HepG2 (cell line): ENCODE measurements around the gene EPB41. TPM values are rescaled to one million over a fixed set of nuclear protein-coding genes. Genes with fewer than 3 reads are reported as not detected.
A peak's percentile ranks its signal among the peaks of the same experiment; 100 is the strongest.

Experiments used
- ARNTL ChIP-seq: sonication (generic); formaldehyde crosslinking; IDR thresholded peaks from 2 replicates; pipeline ENCODE4 v1.4.0; 2020; ENCODE audit warnings: mild to moderate bottlenecking, missing genetic modification reagents
- CHD2 ChIP-seq: IDR thresholded peaks from 2 replicates; pipeline ENCODE4 v1.6.1; 2011; ENCODE audit warnings: low read depth, low read length, improper control_type of control experiment
- CSRNP1 ChIP-seq: sonication (generic); formaldehyde crosslinking; IDR thresholded peaks from 2 replicates; pipeline ENCODE4 v1.8.1; 2023; ENCODE audit warnings: mild to moderate bottlenecking, missing genetic modification reagents
- HDAC1 ChIP-seq: sonication (generic); formaldehyde crosslinking; IDR thresholded peaks from 2 replicates; pipeline ENCODE4 v1.5.1; 2020; ENCODE audit warnings: mild to moderate bottlenecking, missing genetic modification reagents
- HNF4A ChIP-seq: sonication (generic); formaldehyde crosslinking; IDR thresholded peaks from 2 replicates; pipeline ENCODE4 v1.4.0; 2020; ENCODE audit warnings: missing genetic modification reagents
- MZF1 ChIP-seq: sonication (generic); formaldehyde crosslinking; IDR thresholded peaks from 2 replicates; pipeline ENCODE4 v1.8.1; 2023; ENCODE audit warnings: mild to moderate bottlenecking, missing genetic modification reagents, borderline replicate concordance
- NRL ChIP-seq: sonication (generic); formaldehyde crosslinking; IDR thresholded peaks from 2 replicates; pipeline ENCODE4 v1.5.0; 2020; ENCODE audit warnings: missing genetic modification reagents, mild to moderate bottlenecking, moderate library complexity, borderline replicate concordance
- REL ChIP-seq: sonication (generic); formaldehyde crosslinking; conservative IDR thresholded peaks from 2 replicates; pipeline ENCODE4 v1.8.0; 2022; ENCODE audit warnings: mild to moderate bottlenecking, missing genetic modification reagents, moderate library complexity
- SAFB2 ChIP-seq: sonication (generic); formaldehyde crosslinking; IDR thresholded peaks from 2 replicates; pipeline ENCODE4 v1.5.1; 2020; ENCODE audit warnings: missing genetic modification reagents, low read depth, mild to moderate bottlenecking, borderline replicate concordance
- SIN3A ChIP-seq: IDR thresholded peaks from 2 replicates; pipeline ENCODE4 v1.6.1; 2011; ENCODE audit warnings: low read depth, mild to moderate bottlenecking, control low read depth, low read length, borderline replicate concordance
- YEATS4 ChIP-seq: sonication (generic); formaldehyde crosslinking; IDR thresholded peaks from 2 replicates; pipeline ENCODE4 v1.4.0; 2020; ENCODE audit warnings: missing genetic modification reagents, borderline replicate concordance
- ZBTB44 ChIP-seq: sonication (generic); formaldehyde crosslinking; IDR thresholded peaks from 2 replicates; pipeline ENCODE4 v1.4.0; 2020; ENCODE audit warnings: missing genetic modification reagents
- ZFX ChIP-seq: sonication (generic); formaldehyde crosslinking; IDR thresholded peaks from 2 replicates; pipeline ENCODE4 v1.4.0; 2020; ENCODE audit warnings: mild to moderate bottlenecking, low read depth, missing genetic modification reagents, moderate library complexity
- ZNF180 ChIP-seq: sonication (generic); formaldehyde crosslinking; IDR thresholded peaks from 2 replicates; pipeline ENCODE4 v1.4.0; 2020; ENCODE audit warnings: low read depth, missing genetic modification reagents, borderline replicate concordance
- ZNF276 ChIP-seq: sonication (generic); formaldehyde crosslinking; IDR thresholded peaks from 2 replicates; pipeline ENCODE4 v1.4.0; 2020; ENCODE audit warnings: mild to moderate bottlenecking, low read depth, missing genetic modification reagents
- ZNF451 ChIP-seq: sonication (generic); formaldehyde crosslinking; IDR thresholded peaks from 2 replicates; pipeline ENCODE4 v1.5.0; 2020; ENCODE audit warnings: mild to moderate bottlenecking, missing genetic modification reagents
- ZNF468 ChIP-seq: sonication (generic); formaldehyde crosslinking; IDR thresholded peaks from 2 replicates; pipeline ENCODE4 v1.8.0; 2022; ENCODE audit warnings: mild to moderate bottlenecking, moderate library complexity, missing genetic modification reagents
- ZNF563 ChIP-seq: sonication (generic); formaldehyde crosslinking; IDR thresholded peaks from 2 replicates; pipeline ENCODE4 v1.8.0; 2022; ENCODE audit warnings: mild to moderate bottlenecking, moderate library complexity, missing genetic modification reagents
- ZNF567 ChIP-seq: sonication (generic); formaldehyde crosslinking; IDR thresholded peaks from 2 replicates; pipeline ENCODE4 v1.8.1; 2023; ENCODE audit warnings: mild to moderate bottlenecking, missing genetic modification reagents, borderline replicate concordance
- polyA plus RNA-seq, 8 experiments: library from polyadenylated mRNA; depleted of rRNA in 3 of 8; stranded (reverse) in 7 of 8; unstranded in 1 of 8; fragments of >200 nt; fragmentation: Illumina TruSeq in 4 of 8; extraction: Trizol in 4 of 8; gene quantifications; 2 replicates each; pipeline versions ENCODE4 v1.2.1 to v1.2.3, GENCODE V29; 2011 to 2016; ENCODE audit warnings: low read depth in 4 of 8, missing spikeins in 1 of 8, mixed read lengths in 1 of 8; ENCODE audit not compliant: insufficient read depth in 1 of 8
- total RNA-seq, 5 experiments: library from RNA; depleted of rRNA; stranded (reverse); fragments of >200 nt; fragmentation: Illumina TruSeq; extraction: Trizol; gene quantifications; 2 replicates each; pipeline ENCODE4 v1.2.3, GENCODE V29; 2016; ENCODE audit warnings: low read depth in 1 of 5
- TF ChIP-seq, protein P1 (sequence below): sonication (generic); formaldehyde crosslinking; IDR thresholded peaks from 2 replicates; pipeline ENCODE4 v1.4.0; 2020; ENCODE audit warnings: missing genetic modification reagents
- TF ChIP-seq, protein P2 (sequence below): sonication (generic); formaldehyde crosslinking; IDR thresholded peaks from 2 replicates; pipeline ENCODE4 v1.4.0; 2020; ENCODE audit warnings: missing genetic modification reagents

Gene EPB41
- total and polyA plus RNA-seq, 2 of the 13 experiments (the other 11 are each of a cell fraction or from before 2014, with no cell fraction given) = 34.5 to 46.7 TPM

DNA sequence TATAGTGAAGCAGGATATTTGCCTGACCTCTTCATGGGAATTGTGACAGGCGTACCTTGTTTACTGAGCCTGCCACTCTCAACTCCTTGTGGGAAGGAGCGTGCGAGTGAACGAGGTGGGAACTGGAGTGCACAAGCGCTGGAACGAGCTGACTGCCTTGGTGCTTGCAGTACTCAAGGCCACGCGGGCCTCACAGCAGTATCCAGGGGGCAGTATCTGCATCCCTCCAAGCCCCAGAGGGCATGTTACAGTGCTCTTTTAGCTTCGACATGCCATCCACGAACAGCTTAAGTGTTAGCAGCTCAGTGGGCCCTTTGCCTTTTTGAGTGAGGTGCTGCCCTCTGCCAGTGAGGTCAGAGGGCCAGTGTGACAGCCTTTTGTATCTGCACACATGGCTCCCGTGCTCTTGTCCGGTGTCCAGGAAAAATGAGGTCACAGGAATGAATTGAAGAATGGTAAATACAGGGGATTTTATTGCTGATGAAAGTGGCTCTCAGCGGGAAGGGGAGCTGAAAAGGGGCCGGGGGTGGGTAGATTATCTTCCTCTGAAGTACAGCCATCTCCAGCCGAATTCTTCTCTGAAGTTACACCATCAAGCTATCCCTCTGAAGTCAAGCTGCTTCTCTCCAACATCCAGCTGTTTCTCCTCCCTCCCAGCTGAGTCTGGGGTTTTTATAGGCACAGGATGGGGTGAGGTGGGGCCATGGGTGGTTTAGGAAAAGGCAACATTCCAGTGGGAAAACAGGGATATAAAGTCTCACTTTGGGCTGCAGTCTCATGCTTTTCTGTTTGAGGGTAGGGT lies 69.3 kb downstream of the EPB41 start (continued):
- TF ChIP-seq, protein P1, sequence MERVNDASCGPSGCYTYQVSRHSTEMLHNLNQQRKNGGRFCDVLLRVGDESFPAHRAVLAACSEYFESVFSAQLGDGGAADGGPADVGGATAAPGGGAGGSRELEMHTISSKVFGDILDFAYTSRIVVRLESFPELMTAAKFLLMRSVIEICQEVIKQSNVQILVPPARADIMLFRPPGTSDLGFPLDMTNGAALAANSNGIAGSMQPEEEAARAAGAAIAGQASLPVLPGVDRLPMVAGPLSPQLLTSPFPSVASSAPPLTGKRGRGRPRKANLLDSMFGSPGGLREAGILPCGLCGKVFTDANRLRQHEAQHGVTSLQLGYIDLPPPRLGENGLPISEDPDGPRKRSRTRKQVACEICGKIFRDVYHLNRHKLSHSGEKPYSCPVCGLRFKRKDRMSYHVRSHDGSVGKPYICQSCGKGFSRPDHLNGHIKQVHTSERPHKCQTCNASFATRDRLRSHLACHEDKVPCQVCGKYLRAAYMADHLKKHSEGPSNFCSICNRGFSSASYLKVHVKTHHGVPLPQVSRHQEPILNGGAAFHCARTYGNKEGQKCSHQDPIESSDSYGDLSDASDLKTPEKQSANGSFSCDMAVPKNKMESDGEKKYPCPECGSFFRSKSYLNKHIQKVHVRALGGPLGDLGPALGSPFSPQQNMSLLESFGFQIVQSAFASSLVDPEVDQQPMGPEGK (CRISPR knock-in tag) = no peak
- TF ChIP-seq REL (CRISPR knock-in tag) (no peak), HDAC1 (CRISPR knock-in tag) (0 out of 2 replicates have a peak, but pooled peaks have one; percentile 39), ZNF180 (CRISPR knock-in tag) (no peak), HNF4A (CRISPR knock-in tag) (0 out of 2 replicates have a peak, but pooled peaks have one; percentile 4), MZF1 (CRISPR knock-in tag) (no peak), SIN3A (peak; percentile 37; the same call in 1 of the 2 replicates), CSRNP1 (CRISPR knock-in tag) (no peak), CHD2 (no peak), ZNF563 (CRISPR knock-in tag) (no peak), ZNF468 (CRISPR knock-in tag) (no peak), ZFX (CRISPR knock-in tag) (peak; percentile 66), ARNTL (no peak), ZNF276 (CRISPR knock-in tag) (no peak), ZNF451 (0 out of 2 replicates have a peak, but pooled peaks have one; percentile 56), SAFB2 (CRISPR knock-in tag) (no peak), NRL (0 out of 2 replicates have a peak, but pooled peaks have one; percentile 37), YEATS4 (CRISPR knock-in tag) (peak; percentile 39; the same call in 1 of the 2 replicates), ZBTB44 (no peak), ZNF567 (CRISPR knock-in tag) (no peak)
- TF ChIP-seq, protein P2, sequence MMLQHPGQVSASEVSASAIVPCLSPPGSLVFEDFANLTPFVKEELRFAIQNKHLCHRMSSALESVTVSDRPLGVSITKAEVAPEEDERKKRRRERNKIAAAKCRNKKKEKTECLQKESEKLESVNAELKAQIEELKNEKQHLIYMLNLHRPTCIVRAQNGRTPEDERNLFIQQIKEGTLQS = peak; percentile 30; the same call in 1 of the 2 replicates
